H1 (cell line): ENCODE data around the gene DNAJA3. TPM values are rescaled to one million over a fixed set of nuclear protein-coding genes. Genes with fewer than 3 reads are reported as not detected.

Experiments
- CTCF ChIA-PET: fragments of 300-600 bp; sonication (Branson Sonifier 250); formaldehyde crosslinking; loops from one replicate; lab custom pipeline; 2021; ENCODE audit not compliant: partially characterized antibody; lab: Charles Lee
- POLR2A ChIA-PET: fragments of 300-600 bp; sonication (Branson Sonifier 250); formaldehyde crosslinking; loops from one replicate; lab custom pipeline; 2021; ENCODE audit warnings: inconsistent platforms; ENCODE audit not compliant: partially characterized antibody; lab: Charles Lee
- DNase-seq, 2 experiments: peaks; one replicate each; pipeline versions ENCODE4 v3.0.0 to v3.0.0-alpha.2; 2010 to 2022; ENCODE audit warnings: low spot score in 2 of 2, low read depth in 1 of 2, mixed read lengths in 1 of 2
- FAIRE-seq: peaks from 2 replicates; lab custom pipeline; 2011; peaks lifted over from hg19 to GRCh38; lab: Jason Lieb, UNC
- H2AFZ ChIP-seq: 2 replicates; pipeline ENCODE4 v1.8.1; 2012; ENCODE audit warnings: low read length, inconsistent platforms
- H2AK5ac ChIP-seq: 2 replicates; pipeline ENCODE4 v1.6.1; 2013; ENCODE audit warnings: low read depth, low read length
- H2BK120ac ChIP-seq: replicated peaks from 2 replicates; pipeline ENCODE3; 2013; ENCODE audit warnings: low read depth, low read length, inconsistent platforms
- H2BK12ac ChIP-seq: 2 replicates; pipeline ENCODE4 v1.6.1; 2013; ENCODE audit warnings: low read depth, low read length
- H2BK15ac ChIP-seq: 2 replicates; pipeline ENCODE4 v1.6.1; 2013; ENCODE audit warnings: low read length
- H2BK20ac ChIP-seq: 2 replicates; pipeline ENCODE4 v1.6.1; 2013; ENCODE audit warnings: low read length
- H2BK5ac ChIP-seq: 2 replicates; pipeline ENCODE4 v1.6.1; 2013; ENCODE audit warnings: low read depth, low read length
- H3K14ac ChIP-seq: 2 replicates; pipeline ENCODE4 v1.6.1; 2013; ENCODE audit warnings: inconsistent platforms; ENCODE audit not compliant: insufficient read length
- H3K18ac ChIP-seq: 2 replicates; pipeline ENCODE4 v1.6.1; 2013; ENCODE audit warnings: low read length; ENCODE audit errors: extremely low read depth
- H3K23ac ChIP-seq: 2 replicates; pipeline ENCODE4 v1.6.1; 2013; ENCODE audit warnings: inconsistent platforms; ENCODE audit not compliant: insufficient read length
- H3K23me2 ChIP-seq: 2 replicates; pipeline ENCODE4 v1.6.1; 2013; ENCODE audit warnings: low read depth, low read length
- H3K27ac ChIP-seq: 2 replicates; pipeline ENCODE4 v1.6.1; 2011; ENCODE audit warnings: low read depth, low read length, inconsistent platforms
- H3K27me3 ChIP-seq, 4 experiments: replicated peaks in 1 of 4; 1 replicate in 1 of 4; 2 replicates in 3 of 4; pipeline versions ENCODE4 v1.6.1 to v1.8.1; 2011 to 2013; ENCODE audit warnings: low read length in 3 of 4, mild to moderate bottlenecking in 3 of 4, inconsistent platforms in 2 of 4, mixed read lengths in 2 of 4, moderate library complexity in 1 of 4; ENCODE audit not compliant: control insufficient read depth in 3 of 4, insufficient read depth in 3 of 4; ENCODE audit errors: extremely low read depth in 1 of 4
- H3K36me3 ChIP-seq, 4 experiments: 2 replicates each; pipeline versions ENCODE4 v1.6.1 to v1.8.1; 2011 to 2013; ENCODE audit warnings: mild to moderate bottlenecking in 4 of 4, low read length in 3 of 4, moderate library complexity in 2 of 4, control low read depth in 1 of 4, inconsistent platforms in 1 of 4; ENCODE audit not compliant: insufficient read depth in 4 of 4, control insufficient read depth in 2 of 4
- H3K4ac ChIP-seq: replicated peaks from 2 replicates; pipeline ENCODE3; 2013; ENCODE audit warnings: low read length, low read depth, mixed read lengths, inconsistent platforms; ENCODE audit not compliant: insufficient read length
- H3K4me1 ChIP-seq, 4 experiments: replicated peaks in 1 of 4; 1 replicate in 1 of 4; 2 replicates in 3 of 4; pipeline versions ENCODE4 v1.6.1 to v1.8.1; 2011 to 2013; ENCODE audit warnings: low read length in 3 of 4, inconsistent platforms in 2 of 4, mixed read lengths in 1 of 4; ENCODE audit not compliant: insufficient read depth in 4 of 4, control insufficient read depth in 3 of 4
- H3K4me2 ChIP-seq, 2 experiments: 2 replicates each; pipeline versions ENCODE4 v1.6.1 to v1.8.1; 2011 to 2013; ENCODE audit warnings: low read depth in 2 of 2, low read length in 2 of 2, control low read depth in 1 of 2, inconsistent platforms in 1 of 2, mild to moderate bottlenecking in 1 of 2; ENCODE audit not compliant: insufficient read depth in 1 of 2
- H3K4me3 ChIP-seq, 4 experiments: fragments of 200-600, 300-600 bp in 1 of 4; sonication (generic), shearing (Covaris generic), sonication (Bioruptor Twin) in 1 of 4; 2 replicates each; pipeline versions ENCODE4 v1.5.1 to v1.8.1; 2011 to 2016; ENCODE audit warnings: low read length in 4 of 4, low read depth in 3 of 4, control low read depth in 2 of 4, inconsistent platforms in 2 of 4, mild to moderate bottlenecking in 2 of 4, mixed read lengths in 1 of 4, moderate library complexity in 1 of 4; ENCODE audit not compliant: insufficient read depth in 2 of 4; ENCODE audit errors: extremely low read depth in 1 of 4
- H3K56ac ChIP-seq: replicated peaks from 2 replicates; pipeline ENCODE3; 2013; ENCODE audit warnings: low read depth, mild to moderate bottlenecking, mixed read lengths, low read length, inconsistent platforms; ENCODE audit not compliant: insufficient read length
- H3K79me1 ChIP-seq: 2 replicates; pipeline ENCODE4 v1.6.1; 2013; ENCODE audit warnings: low read depth, low read length, control low read depth
- H3K79me2 ChIP-seq, 2 experiments: 2 replicates each; pipeline versions ENCODE4 v1.6.1 to v1.8.1; 2012 to 2013; ENCODE audit warnings: low read length in 2 of 2, mild to moderate bottlenecking in 2 of 2, inconsistent platforms in 1 of 2; ENCODE audit not compliant: insufficient read depth in 2 of 2, control insufficient read depth in 1 of 2
- H3K9ac ChIP-seq, 4 experiments: replicated peaks in 1 of 4; 1 replicate in 1 of 4; 2 replicates in 3 of 4; pipeline versions ENCODE4 v1.6.1 to v1.8.1; 2011 to 2013; ENCODE audit warnings: low read depth in 3 of 4, low read length in 3 of 4, control low read depth in 2 of 4, mild to moderate bottlenecking in 2 of 4, moderate library complexity in 2 of 4, inconsistent platforms in 1 of 4; ENCODE audit errors: extremely low read depth in 1 of 4
- H3K9me3 ChIP-seq, 2 experiments: 2 replicates each; pipeline versions ENCODE4 v1.6.1 to v1.8.1; 2012 to 2013; ENCODE audit warnings: mild to moderate bottlenecking in 2 of 2, moderate library complexity in 2 of 2, control low read depth in 1 of 2, inconsistent platforms in 1 of 2, low read depth in 1 of 2, low read length in 1 of 2, mixed read lengths in 1 of 2; ENCODE audit not compliant: insufficient read depth in 2 of 2
- H4K20me1 ChIP-seq, 2 experiments: replicated peaks in 1 of 2; 2 replicates each; pipeline versions ENCODE3 to v1.8.1; 2011 to 2013; ENCODE audit warnings: inconsistent platforms in 2 of 2, low read length in 2 of 2, mild to moderate bottlenecking in 1 of 2; ENCODE audit not compliant: insufficient read depth in 2 of 2, control insufficient read depth in 1 of 2
- H4K5ac ChIP-seq: 2 replicates; pipeline ENCODE4 v1.6.1; 2013; ENCODE audit warnings: low read length, low read depth, mixed read lengths, inconsistent platforms; ENCODE audit not compliant: insufficient read length
- H4K8ac ChIP-seq: 2 replicates; pipeline ENCODE4 v1.8.0; 2013; ENCODE audit warnings: mild to moderate bottlenecking, moderate library complexity, low read length, inconsistent platforms; ENCODE audit not compliant: insufficient read depth; ENCODE audit errors: extremely low read depth
- H4K91ac ChIP-seq: replicated peaks from 2 replicates; pipeline ENCODE3; 2013; ENCODE audit warnings: low read length, mixed read lengths, inconsistent platforms; ENCODE audit not compliant: insufficient read length
- ATF3 ChIP-seq: IDR thresholded peaks from 2 replicates; pipeline ENCODE4 v1.6.1; 2011; ENCODE audit warnings: low read depth, mild to moderate bottlenecking, low read length; ENCODE audit not compliant: insufficient read depth
- CEBPB ChIP-seq: IDR thresholded peaks from 2 replicates; pipeline ENCODE4 v1.6.1; 2012; ENCODE audit warnings: low read depth, low read length
- POLR2AphosphoS5 ChIP-seq: IDR thresholded peaks from 2 replicates; pipeline ENCODE4 v1.6.1; 2011; ENCODE audit warnings: low read depth, low read length
- POU5F1 ChIP-seq: IDR thresholded peaks from 2 replicates; pipeline ENCODE4 v1.6.1; 2011; ENCODE audit warnings: low read depth, mild to moderate bottlenecking, low read length, moderate library complexity
- TCF12 ChIP-seq: IDR thresholded peaks from 2 replicates; pipeline ENCODE4 v1.6.1; 2011; ENCODE audit warnings: low read depth, mild to moderate bottlenecking, low read length
- YY1 ChIP-seq: IDR thresholded peaks from 2 replicates; pipeline ENCODE4 v1.6.1; 2011; ENCODE audit warnings: low read depth, mild to moderate bottlenecking, low read length
- WGBS, 2 experiments: shearing (Covaris generic) in 1 of 2; methylation state at CpG; one replicate each; pipeline versions ENCODE4 v1.1.6 to v1.1.7; 2013 to 2015; ENCODE audit warnings: low lambda C conversion rate in 2 of 2, mixed read lengths in 2 of 2, inconsistent platforms in 1 of 2, low coverage in 1 of 2, missing lambda C conversion rate in 1 of 2; ENCODE audit not compliant: insufficient replicate concordance in 2 of 2, insufficient coverage in 1 of 2, insufficient read length in 1 of 2; ENCODE audit errors: extremely low coverage in 1 of 2, missing lambda C conversion rate in 1 of 2; 5-methylcytosine and 5-hydroxymethylcytosine counted together
- polyA plus RNA-seq, 7 experiments: library from polyadenylated mRNA; depleted of rRNA in 3 of 7; stranded (reverse) in 5 of 7; unstranded in 2 of 7; fragments of >200 nt in 5 of 7; fragments of 200-250 nt in 2 of 7; gene quantifications; 1 replicate in 5 of 7; 2 replicates in 1 of 7; 4 replicates in 1 of 7; pipeline versions ENCODE4 v1.2.1 to v1.2.3, GENCODE V29; 2011 to 2013; ENCODE audit warnings: missing spikeins in 2 of 7, mixed read lengths in 2 of 7
- total RNA-seq: library from RNA; stranded (reverse); fragmentation: NEBNext Ultra II Directional; extraction: Animal tissue kit (Norgen Biotek cat#: 25700); gene quantifications from 2 replicates; pipeline ENCODE4 v1.2.1, GENCODE V29; 2021

Gene DNAJA3
- total and polyA plus RNA-seq, 2 of the 8 experiments (the other 6 are each of a cell fraction or from before 2014, with no cell fraction given), result 37.3 to 59.1 TPM

DNA sequence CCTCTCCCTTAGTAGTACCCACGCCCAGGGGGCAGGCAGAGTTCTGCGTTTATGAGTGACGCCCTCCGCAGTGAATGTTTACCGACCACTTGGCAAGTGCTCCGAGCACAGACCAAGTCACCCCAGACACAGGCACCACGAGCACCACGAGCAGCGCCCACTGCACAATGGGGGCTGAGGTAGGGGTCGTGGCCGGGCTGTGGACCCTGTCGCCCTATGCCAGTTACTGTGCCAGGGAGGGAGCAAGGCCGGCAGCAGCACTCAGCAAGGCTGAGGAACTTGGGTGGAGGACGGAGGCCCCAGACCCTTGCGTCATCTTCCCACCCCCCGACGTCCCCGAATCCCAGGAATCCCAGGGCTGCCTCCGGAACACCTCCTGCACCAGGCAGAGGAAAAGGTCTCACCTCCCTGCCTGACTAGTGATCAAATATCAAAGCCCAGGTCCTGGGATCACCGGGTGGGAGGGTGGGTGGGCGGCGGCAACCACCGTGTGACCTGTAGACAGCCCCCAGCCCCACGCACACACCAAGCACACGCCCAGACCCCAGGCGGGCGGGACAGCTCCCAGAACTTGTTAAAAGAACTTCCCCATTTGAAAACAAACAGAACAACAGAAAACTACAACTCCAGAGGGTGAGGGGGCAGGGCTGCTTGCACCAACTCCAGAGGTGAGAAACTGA, 48.6 kb upstream of the DNAJA3 start:
- peaks cover 6% of the 10 kb centered on the region for H3K79me1 ChIP-seq
- no peak for TF ChIP-seq YY1
- TF ChIP-seq ATF3, result no peak
- TF ChIP-seq CEBPB, result peak; percentile 63; the same call in 1 of the 2 replicates
- TF ChIP-seq TCF12, result no peak
- no peak for TF ChIP-seq POLR2AphosphoS5
- TF ChIP-seq POU5F1, result no peak
- peak overlapping the region; percentile 78 for H3K18ac ChIP-seq
- H2BK15ac ChIP-seq, result peak overlapping the region; percentile 12; the same call in 1 of the 2 replicates
- peaks cover 0 to 12% (median 0%) of the 10 kb centered on the region in 4 experiments; a peak in 3 of 8 replicates for H3K36me3 ChIP-seq
- H4K91ac ChIP-seq, result peak overlapping the region; percentile 78
- H3K4me1 ChIP-seq, result peaks cover 4 to 64% (median 55%) of the 10 kb centered on the region in 4 experiments
- no peak overlapping the region for H2AFZ ChIP-seq
- ChIA-PET CTCF (interaction anchor here (0.7 to 24.8 kb wide), 17 partner anchors 7 to 394 kb away, joined by 3 to 659 read pairs (median 4); no protein-coding TSS in a partner anchor), POLR2A (interaction anchor here (1.4 to 11.7 kb wide), 7 partner anchors 8 to 31 kb away, joined by 4 to 223 read pairs (median 12); partner anchors contain the start of gene PAM16)
- no peak overlapping the region for H2BK20ac ChIP-seq
- H3K79me2 ChIP-seq, result peaks cover 0 to 11% of the 10 kb centered on the region in 2 experiments; a peak in 1 of 4 replicates
- H3K27me3 ChIP-seq, result peaks cover 0 to 1% (median 0%) of the 10 kb centered on the region in 4 experiments; a peak in 1 of 7 replicates
- H2BK120ac ChIP-seq, result peak overlapping the region; percentile 81
- H2AK5ac ChIP-seq, result 0 out of 2 replicates have a peak overlapping the region, but pooled peaks have one; percentile 82
- no peak overlapping the region for H3K27ac ChIP-seq
- peak overlapping the region; percentile 19 for H3K56ac ChIP-seq
- WGBS, 2 experiments, result 68% methylated on average over 17 of the region's 27 CpGs; no CpG with 5 or more reads in 1 of the 2 experiments
- H3K4me2 ChIP-seq, result peak overlapping the region; percentile 12 to 36; a peak in 3 of 4 replicates
- H3K23ac ChIP-seq, result no peak overlapping the region
- H2BK12ac ChIP-seq, result peak overlapping the region; percentile 95; the same call in 1 of the 2 replicates
- no peak overlapping the region for H3K14ac ChIP-seq
- H4K20me1 ChIP-seq, result peaks cover 6 to 27% of the 10 kb centered on the region in 2 experiments
- DNase-seq, result no peak
- FAIRE-seq, result no peak
- H3K4ac ChIP-seq, result peak overlapping the region; percentile 95
- no peaks in the 10 kb centered on the region for H3K9me3 ChIP-seq
- H2BK5ac ChIP-seq, result peak overlapping the region; percentile 83
- no peak overlapping the region for H3K4me3 ChIP-seq
- H4K5ac ChIP-seq, result no peak overlapping the region
- peak overlapping the region; percentile 74 for H4K8ac ChIP-seq
- H3K23me2 ChIP-seq, result peaks cover 5% of the 10 kb centered on the region; the same call in 1 of the 2 replicates
- no peak overlapping the region; a peak in 1 of 7 replicates for H3K9ac ChIP-seq
